HG03280 (cell line): ENCODE measurements around the gene TMBIM1.

Source experiments
- ATAC-seq: cut with Tn5 transposase; IDR thresholded peaks from one replicate; pipeline ENCODE4 v1.9.1; 2021; ENCODE audit warnings: mild to moderate bottlenecking, moderate library complexity; ENCODE audit not compliant: unreplicated experiment

The TMBIM1 gene

DNA sequence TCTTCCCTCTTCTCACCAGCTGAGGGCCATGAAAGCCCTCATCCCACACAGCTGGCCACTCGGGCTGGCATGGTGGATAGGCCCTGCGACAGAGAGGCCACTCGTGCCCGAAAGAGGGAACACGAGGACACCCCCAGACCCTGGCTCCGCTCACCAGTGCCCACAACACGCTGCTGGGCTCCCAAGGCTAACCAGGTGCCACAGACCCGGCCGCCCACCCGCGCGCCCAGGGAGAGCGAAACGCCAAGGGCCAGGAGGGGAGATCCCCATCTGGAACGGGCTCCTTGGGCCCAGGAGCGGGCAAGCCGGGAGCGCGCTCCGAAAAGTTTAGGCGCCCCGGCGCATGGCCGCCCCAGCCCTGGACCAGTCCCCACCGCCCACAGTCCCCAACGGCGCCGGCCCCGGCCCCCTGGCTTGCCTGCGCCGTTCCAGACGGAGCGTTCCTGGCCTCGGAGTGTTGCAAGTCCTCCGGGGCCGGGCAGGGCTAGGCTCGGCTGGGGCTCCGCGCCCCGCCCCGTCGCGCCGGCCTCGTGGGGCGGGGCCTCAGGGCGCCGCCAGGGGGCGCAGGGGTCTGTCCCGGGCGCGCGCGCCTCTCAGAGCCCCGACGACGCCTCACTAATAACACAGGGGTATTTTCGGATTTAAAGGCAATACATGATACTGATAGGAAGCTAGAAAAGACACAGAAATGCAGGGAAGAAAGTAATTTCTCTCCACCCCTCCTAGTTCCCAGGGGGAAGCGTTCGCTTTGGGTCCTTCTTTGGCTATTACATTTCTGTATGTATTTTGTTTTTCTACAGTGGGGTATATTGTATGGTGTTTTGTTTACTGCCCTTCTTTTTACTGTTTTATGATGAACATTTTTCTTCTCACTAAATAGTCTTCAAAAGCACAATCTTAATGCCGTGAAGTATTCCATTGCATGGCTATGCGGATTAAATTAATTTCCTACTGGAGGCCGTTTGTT lies at the start of gene TMBIM1:
Gene TMBIM1, minus strand, starts transcription at position 456 of the 967 bp plus-strand sequence. CDS start 10,362 bp downstream, outside the sequence.
- peak; percentile 91 for ATAC-seq

DNA sequence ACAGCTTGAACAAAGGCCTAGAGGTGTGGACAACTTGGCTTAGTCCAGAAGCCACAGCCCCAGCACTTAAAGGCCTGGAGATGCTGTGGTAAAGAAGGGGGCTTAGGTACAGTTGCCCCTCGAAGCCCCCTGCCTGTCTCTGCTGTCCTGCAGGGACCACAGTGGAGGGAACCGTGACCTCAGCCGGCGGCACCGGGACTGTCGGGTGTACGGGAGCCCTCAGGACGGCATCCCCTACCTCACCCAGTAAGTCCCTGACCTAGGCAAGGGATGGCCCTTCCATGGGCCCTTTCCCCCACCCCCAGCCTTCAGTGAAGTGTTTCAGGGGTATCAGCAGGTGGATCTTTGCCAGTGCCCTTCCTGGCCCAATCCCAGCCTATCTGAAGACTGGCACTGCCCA lies 49.1 kb upstream of the TMBIM1 start:
- no peak for ATAC-seq

DNA sequence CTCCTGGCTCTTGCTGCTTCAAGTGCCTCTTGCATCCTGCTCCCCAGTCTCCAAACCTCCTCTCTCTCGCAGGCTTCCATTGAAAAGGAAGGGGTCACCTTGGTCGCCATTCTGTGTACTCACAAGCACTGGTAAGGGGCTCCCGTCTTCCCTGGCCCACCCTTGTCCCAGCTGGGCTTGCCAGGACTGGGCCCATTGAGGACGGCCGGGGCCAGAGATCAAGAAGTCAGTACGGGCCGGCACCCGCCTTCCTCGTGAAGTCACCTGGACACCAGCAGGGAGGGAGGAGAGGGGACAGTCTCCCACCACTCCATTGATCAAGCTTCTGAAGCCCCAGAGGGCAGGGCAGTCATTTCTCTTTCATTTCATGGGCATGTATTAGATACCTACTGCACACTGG lies 48.4 kb upstream of the TMBIM1 start:
- ATAC-seq = no peak

DNA sequence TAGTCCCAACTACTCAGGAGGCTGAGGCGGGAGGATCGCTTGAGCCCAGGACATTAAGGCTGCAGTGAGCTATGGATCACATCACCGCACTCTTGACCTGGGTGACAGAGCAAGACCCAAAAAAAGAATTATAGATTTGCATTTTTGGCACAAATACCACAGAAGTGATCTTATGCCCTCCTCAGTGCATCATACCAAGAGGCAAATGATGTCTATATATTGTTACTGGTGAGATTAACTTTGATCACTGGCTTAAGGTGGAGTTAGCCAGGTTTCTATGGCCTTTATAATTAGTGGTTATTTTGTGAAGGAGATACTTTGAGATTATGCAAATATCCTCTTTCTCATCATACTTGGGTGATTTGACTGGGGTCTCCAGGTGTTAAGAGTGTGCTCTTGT lies 42.2 kb upstream of the TMBIM1 start:
- no peak for ATAC-seq

DNA sequence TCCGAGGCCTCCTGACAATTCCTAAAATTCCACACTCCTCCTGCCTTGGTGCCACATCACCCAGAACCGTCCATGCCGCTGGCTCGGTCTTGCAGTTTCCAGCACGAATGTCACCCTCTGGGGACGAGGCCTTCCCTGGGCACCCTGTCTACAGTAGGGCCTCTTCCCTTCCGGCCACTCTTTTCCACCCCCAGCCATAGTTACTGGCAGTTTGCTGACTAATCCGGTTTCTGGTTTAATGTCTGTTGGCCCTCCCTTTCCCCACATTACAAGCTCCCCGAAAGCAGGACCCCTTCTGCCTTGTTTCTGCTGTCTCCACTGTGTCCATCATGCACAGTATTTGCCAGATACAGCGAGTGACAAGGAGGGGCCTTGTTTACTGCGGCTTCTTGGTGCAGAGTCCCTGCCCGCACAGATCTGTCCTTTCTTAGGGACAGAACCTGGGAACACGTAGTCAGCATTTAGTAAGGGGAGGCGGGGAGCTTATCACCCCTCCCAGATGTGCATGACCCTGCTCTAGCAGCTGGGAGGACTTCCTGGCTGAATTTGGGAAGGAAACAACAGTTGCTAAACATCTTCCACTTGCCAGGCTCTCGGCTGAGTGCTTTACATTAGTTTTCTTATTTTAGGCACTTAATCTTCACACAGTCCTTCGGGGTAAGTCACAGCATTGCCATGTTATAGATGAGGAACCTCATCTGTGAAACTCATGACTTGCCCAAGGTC lies 40.8 kb upstream of the TMBIM1 start:
- no peak for ATAC-seq

GRCh38 chr2:218332288-218332687 lies 40.0 kb upstream of the TMBIM1 start:
- ATAC-seq = no peak

GRCh38 chr2:218331745-218332144 lies 39.4 kb upstream of the TMBIM1 start:
- no peak for ATAC-seq

DNA sequence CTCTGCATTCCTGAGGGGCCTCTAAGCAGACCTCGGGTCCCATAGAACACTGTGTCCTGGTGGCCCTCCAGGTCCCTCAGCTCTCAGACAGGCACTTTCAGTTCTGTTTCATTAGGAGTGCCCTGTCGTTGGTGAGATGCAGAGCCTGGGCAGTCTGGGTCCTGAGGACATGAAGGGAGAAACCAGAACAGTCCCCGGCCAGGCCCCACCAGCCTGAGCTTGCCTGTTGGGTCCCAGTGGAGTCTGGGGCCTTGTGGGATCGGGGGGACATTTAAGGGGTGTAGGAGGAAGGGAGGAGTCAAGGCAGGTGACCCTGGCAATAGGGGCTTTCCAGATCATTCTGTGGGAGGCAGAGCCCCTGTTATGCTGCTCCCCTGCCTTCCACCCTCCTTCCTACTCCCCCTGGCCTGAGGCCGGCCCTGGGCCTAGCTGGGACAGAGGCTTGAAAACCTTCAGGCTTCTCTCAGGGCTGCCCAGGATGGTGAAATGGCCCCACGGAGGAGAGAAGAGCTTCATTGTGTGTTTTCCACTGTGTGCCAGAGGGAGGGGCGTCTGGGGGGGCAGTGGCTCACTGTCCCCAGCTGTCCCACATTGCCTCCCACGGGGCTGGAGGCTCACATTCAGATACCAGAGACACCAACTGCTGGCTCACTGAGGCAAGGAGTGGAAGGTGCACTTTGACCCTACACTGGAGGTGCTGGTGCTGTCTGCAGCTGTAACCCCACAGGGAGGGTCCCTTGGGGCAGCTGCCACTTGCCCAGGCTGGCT lies 37.7 kb upstream of the TMBIM1 start:
- no peak for ATAC-seq

DNA sequence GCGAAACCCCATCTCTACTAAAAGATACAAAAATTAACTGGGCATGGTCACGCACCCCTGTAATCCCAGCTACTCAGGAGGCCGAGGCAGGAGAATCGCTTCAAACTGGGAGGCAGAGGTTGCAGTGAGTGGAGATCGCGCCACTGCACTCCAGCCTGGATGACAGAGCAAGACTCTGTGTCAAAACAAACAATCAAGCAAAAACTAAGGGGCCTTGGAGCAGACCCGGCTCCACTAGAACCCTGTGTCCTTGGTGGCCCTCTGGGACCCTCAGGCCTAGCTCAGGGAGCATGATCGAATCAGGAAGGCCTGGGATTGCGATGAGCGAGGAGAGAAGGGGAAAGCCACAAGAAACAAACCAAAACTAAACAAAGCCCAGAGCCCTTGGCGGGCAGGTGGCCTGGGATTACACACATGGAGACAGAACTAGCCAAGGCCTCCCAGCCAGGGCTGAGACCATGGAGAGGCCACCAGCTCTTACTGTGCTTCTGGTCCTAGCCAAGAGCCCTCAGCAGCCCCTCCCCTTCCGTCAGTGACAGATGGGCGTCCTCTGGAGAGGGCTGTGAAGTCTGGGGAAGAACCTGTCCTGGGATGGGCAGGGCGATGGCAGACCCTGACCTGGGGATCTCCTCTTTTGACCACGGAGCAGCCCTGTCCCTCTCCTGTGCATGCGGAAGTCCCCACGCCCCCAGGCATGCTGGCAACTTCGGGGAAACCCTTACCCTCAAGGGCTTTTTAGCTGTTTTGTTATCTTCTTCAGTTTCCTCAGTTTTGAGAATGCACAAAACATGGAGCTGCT lies 36.9 kb upstream of the TMBIM1 start:
- no peak for ATAC-seq

GRCh38 chr2:218328294-218328693 lies 36.0 kb upstream of the TMBIM1 start:
- no peak for ATAC-seq

DNA sequence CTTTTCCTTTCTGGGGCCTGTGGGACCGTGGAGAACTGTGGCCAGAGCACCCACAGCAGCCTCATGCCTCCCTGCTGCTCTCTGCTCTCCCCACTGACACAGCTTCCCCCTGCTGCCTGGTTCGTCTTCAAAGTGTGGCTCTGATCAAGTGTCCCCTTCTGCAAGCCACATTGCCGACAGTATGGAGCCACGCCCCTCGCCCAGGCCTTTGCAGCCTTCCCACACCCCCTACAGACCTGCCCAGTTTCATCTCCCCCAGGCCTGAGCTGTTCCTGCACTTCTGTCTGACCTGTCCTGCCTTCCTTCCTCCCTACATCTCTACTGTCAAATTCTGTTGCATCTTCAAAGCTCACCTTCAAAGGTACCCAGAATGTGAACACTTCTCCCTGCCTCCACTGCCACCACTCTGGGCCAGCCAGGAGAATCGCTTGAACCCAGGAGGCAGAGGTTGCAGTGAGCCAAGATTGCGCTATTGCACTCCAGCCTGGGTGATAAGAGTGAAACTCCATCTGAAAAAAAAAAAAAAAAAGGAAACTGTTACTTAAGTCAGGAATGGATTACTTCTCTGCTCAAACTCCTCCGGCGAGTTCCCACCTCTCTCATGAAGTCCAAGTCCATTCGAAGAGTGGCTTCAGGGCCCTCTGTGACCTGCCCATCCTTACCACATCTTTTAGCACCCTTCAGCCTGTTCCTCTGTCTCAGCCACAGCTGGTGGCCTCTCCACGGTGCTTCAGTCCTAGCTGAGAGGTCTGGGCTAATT lies 35.3 kb upstream of the TMBIM1 start:
- ATAC-seq = no peak

DNA sequence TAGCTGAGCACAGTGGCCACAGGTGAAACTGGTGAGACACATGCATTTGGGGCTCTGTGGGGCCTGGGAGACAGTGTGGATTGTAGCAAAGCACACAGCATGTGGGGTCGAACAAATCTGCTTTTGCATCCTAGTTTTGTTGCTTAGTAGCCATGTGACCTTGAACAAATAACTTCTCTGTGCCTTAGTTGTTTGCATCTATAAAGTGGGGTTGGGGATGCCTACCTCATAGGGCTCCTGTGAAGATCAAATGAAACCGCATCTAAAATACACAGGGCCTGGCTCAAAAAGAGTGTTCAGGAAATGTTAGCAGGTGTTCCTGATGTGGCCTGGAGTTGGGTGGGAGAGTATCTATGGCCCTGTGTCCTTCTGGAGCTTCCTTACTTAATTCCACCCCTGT lies 34.0 kb upstream of the TMBIM1 start:
- no peak for ATAC-seq

DNA sequence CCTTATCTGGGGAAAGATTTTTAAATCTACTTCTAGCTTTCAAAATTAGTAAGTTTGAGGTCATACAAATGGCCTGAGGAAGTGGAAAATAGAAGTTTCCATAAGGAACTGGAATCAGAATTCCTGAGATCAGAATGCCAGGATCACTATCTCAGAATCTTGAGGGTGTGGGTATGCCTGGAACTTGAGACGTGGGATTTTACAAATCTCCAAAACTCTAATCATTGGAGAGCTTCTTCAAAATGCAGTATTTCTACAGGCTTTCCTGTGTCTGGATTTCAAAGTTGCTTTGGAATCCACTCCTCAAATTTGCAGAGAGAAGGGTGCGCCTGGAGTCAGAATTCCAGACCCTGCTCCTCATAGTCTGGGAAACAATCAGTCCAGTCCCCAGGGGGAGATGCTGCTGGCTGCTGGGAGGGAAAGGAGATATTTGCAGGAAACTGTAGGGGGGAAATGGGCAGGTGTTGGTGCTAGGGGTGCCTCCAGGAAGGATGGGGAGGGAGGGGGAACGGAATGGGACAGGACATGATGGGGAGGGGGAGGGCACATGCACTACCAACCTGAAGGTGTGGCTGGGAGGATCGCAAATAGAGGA lies 33.4 kb upstream of the TMBIM1 start:
- ATAC-seq = no peak

DNA sequence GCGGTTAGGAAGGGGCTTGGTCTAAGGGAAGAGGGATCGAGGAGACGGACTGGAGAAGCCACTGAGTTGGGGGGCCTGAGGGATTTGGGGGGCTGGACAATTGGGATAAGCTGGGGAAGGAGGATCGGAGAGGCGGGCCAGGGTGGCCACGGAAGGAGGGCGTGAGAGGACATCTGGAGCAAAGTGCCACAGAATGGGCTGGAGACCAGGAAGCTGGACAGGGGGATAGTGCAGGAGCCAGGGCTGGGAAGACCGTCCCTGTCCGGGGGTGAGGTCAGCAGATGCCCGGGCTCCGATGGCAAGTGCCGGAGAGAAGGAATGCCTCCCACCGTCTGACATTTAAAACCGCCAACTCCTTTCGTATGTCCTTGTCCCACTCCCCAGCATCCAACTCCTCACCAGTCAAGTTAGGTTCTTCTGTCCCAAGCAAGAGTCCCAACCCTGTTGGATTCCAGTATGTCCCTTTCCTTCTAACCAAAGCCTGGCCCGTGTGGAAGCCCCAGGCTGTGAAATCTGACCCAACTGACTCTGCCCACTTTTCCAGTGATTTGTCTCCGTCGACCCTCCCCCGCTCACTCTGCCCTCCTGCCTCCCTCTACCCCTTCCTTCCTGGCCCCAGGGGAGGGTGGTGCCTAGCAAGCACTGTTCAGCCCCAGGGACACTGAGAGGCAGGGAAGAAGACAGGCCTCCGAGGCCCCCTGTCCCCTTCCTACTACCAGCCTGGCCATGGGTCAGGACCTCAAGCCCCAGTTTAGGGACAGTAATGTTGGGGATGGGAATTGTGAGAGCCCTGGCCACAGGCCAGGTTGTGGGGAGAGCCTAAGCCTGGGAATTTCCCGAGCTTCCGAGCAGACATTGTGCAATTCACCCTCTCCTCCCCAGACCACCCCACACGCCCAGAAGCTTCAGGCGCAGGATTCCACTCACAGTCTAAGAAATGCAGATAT lies 31.5 kb upstream of the TMBIM1 start:
- ATAC-seq = no peak

GRCh38 chr2:218322768-218323525 lies 30.6 kb upstream of the TMBIM1 start:
- ATAC-seq = peak; percentile 67

DNA sequence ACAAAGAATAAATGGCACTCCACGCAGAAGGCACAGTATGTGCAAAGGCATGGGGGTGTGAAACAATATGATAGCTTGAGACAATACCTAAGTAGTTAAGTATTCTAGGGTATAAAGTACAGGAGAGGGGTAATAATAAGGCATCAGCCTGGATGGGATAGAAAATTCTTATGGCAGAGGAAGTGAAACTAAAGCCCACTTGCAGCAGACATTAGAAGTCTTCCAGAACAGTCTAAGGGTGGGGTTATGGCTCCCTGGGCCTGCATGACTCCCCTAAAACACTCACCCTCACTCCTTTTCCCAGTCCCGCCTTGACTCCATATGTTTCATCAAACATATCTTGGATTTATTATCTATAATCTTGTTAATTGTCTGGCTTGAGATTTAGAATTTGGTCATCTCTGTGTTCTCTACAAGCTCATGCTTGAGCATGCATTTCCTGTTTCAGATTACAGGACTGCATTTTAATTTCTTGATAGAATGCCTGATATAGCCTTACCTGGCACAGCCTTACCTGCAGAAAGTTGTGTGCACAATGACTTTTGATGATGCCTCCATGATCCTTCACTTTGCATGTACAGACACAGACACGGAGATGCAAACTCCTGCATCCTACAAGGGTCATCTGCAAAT lies 28.5 kb upstream of the TMBIM1 start:
- ATAC-seq = no peak

- ATAC-seq = no peak
Observed at GRCh38 chr2:218319813-218320365, 27.6 kb upstream of the TMBIM1 start.
